ENCODE measurements around the gene DPP9. TPM values are rescaled to one million over a fixed set of nuclear protein-coding genes. Genes with fewer than 3 reads are reported as not detected.

Gene DPP9
- total RNA-seq, 2 experiments from 2014 or later, result 92.5 to 98.0 TPM

Small RNA genes lying within 50 kb of the gene (microRNA-seq; reads per million reads assigned to microRNA genes)
- 10.2 reads per million, percentile 31 among the genes with 10 or more reads in this experiment for gene MIR7-3

Other genes with a start within 250 kb of the DPP9 start
- gene PLIN4, start 205.4 kb downstream of the DPP9 start, total RNA-seq, result not detected
- gene PLIN5, start 188.6 kb downstream of the DPP9 start, total RNA-seq, result not detected
- under 1 TPM; 0.32 to 0.35 TPM for gene LRG1, start 183.8 kb downstream of the DPP9 start, total RNA-seq
- gene SEMA6B, start 164.2 kb downstream of the DPP9 start, total RNA-seq, result not detected
- gene TNFAIP8L1, start 84.3 kb downstream of the DPP9 start, total RNA-seq, result 10 to 100 TPM; 15.7 to 20.1 TPM
- 10 to 100 TPM; 47.7 to 60.8 TPM for gene MYDGF, start 53.5 kb downstream of the DPP9 start, total RNA-seq
- 10 to 100 TPM; 11.5 to 16.8 TPM for gene FEM1A, start 67.9 kb upstream of the DPP9 start, total RNA-seq
- gene TICAM1, start 107.9 kb upstream of the DPP9 start, total RNA-seq, result 10 to 100 TPM; 19.5 to 22.4 TPM
- 10 to 100 TPM; 29.0 to 32.4 TPM for gene PLIN3, start 143.8 kb upstream of the DPP9 start, total RNA-seq
- under 1 TPM; 0.26 to 0.58 TPM for gene ARRDC5, start 179.1 kb upstream of the DPP9 start, total RNA-seq
- 100 to 1,000 TPM; 149 to 154 TPM for gene UHRF1, start 185.7 kb upstream of the DPP9 start, total RNA-seq
- 10 to 100 TPM; 31.2 to 42.3 TPM for gene KDM4B, start 245.3 kb upstream of the DPP9 start, total RNA-seq

Measured in activated CD8-positive, alpha-beta memory T cell treated with anti-CD3 and anti-CD28 coated beads, Interleukin-2, amount 10 ng/mL, durations not matched to agents 7 days and 5 days (primary cell).